ENCODE data around the gene UBE4A. TPM values are rescaled to one million over a fixed set of nuclear protein-coding genes. Genes with fewer than 3 reads are reported as not detected.

Gene UBE4A
- total and polyA plus RNA-seq, 10 of the 15 experiments (the other 5 are each of a cell fraction or from before 2014, with no cell fraction given): 6.2 to 39.6 (median 30.3) TPM

DNA sequence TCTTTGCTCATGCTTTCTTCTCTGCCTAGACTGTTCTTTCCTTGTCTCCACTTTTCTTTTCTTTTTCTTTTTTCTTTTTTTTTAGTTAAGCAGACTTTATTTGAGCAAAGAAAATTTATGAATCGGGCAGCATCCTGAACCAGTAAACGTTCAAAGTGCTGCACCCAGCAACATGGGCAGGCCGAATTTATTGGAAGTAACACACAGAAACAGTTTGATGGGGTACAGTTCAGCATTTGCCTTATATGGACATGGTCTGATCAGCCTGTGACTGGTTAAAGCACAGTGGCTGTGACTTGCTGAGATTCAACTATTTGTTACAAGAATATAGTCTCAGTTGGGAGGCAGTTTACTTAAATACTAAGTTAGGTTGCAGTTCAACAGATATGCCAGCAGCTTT is 38.9 kb upstream of the UBE4A start:
- H3K9me3 ChIP-seq (replicated peaks; ENCODE audit: control insufficient read depth, insufficient read depth, low read length): no peaks in the 10 kb centered on the region
- H3K4me2 ChIP-seq (ENCODE audit: control insufficient read depth, insufficient read depth): no peak overlapping the region
- RAD21 ChIA-PET (ENCODE audit: unreplicated experiment): interaction anchor here (1.2 kb wide), 1 partner anchor 20 kb away, joined by 5 read pairs; no protein-coding TSS in a partner anchor
- POLR2A ChIA-PET: no interaction called here
- no peak for ATAC-seq
- no peak overlapping the region for H3K27ac ChIP-seq (ENCODE audit: control insufficient read depth, insufficient read depth)
- no peak overlapping the region for H3K4me3 ChIP-seq
- no peaks in the 10 kb centered on the region for H3K79me2 ChIP-seq (ENCODE audit: control insufficient read depth, insufficient read depth, low read length)
- H3K4me1 ChIP-seq (ENCODE audit: control insufficient read depth, insufficient read depth, low read length): peaks cover 28% of the 10 kb centered on the region
- no peaks in the 10 kb centered on the region for H3K36me3 ChIP-seq (ENCODE audit: control insufficient read depth in 2 of 2, insufficient read depth in 2 of 2, low read length in 1 of 2)
- TF ChIP-seq SRF (IDR thresholded peaks at IDR 0.05; ENCODE audit: low read depth in 2 of 2, low read length in 2 of 2) (peak; percentile 75 to 89), EED (IDR thresholded peaks at IDR 0.05; ENCODE audit: low read depth) (no peak)
- FAIRE-seq: no peak
- intact Hi-C loops (cut with micrococcal nuclease; ENCODE audit: unreplicated experiment) (no loop called here), in situ Hi-C loops (cut with MboI) (no loop called here)
- no peak overlapping the region for H2AFZ ChIP-seq (ENCODE audit: control insufficient read depth, low read depth, low read length)
- 45% methylated on average over 3 of the region's 3 CpGs for WGBS (ENCODE audit: insufficient coverage, insufficient replicate concordance, low lambda C conversion rate, missing lambda C conversion rate)
- H3K27me3 ChIP-seq (replicated peaks in 1 of 2; ENCODE audit: control insufficient read depth in 2 of 2, insufficient read depth in 2 of 2, low read length in 1 of 2): no peaks in the 10 kb centered on the region
- CTCF ChIA-PET: interaction anchor here (1.1 kb wide), 1 partner anchor 122 kb away, joined by 5 read pairs; no protein-coding TSS in a partner anchor
- no peak for DNase-seq (ENCODE audit: low read depth, low spot score)
- H3K9ac ChIP-seq (ENCODE audit: control insufficient read depth, insufficient read depth, low read length): no peak overlapping the region
- H4K20me1 ChIP-seq (ENCODE audit: control insufficient read depth, insufficient read depth): no peaks in the 10 kb centered on the region
- SMC1A ChIA-PET (ENCODE audit: uncharacterized antibody, unreplicated experiment): no interaction called here
- BruUV-seq (replicated peaks): no TSS peak

GRCh38 chr11:118321386-118322082 is 37.9 kb upstream of the UBE4A start:
- 47% methylated on average over 5 of the region's 5 CpGs for WGBS (ENCODE audit: insufficient coverage, insufficient replicate concordance, low lambda C conversion rate, missing lambda C conversion rate)
- no peak overlapping the region for H3K4me2 ChIP-seq (ENCODE audit: control insufficient read depth, insufficient read depth)

More at GRCh38 chr11:118321386-118322082, 37.9 kb upstream of the UBE4A start:
- in situ Hi-C loops (cut with MboI): no loop called here
- ChIA-PET RAD21 (ENCODE audit: unreplicated experiment) (no interaction called here), POLR2A (no interaction called here), SMC1A (ENCODE audit: uncharacterized antibody, unreplicated experiment) (interaction anchor here (0.5 kb wide), 1 partner anchor 291 kb away, joined by 3 read pairs; no protein-coding TSS in a partner anchor), CTCF (interaction anchor here (1.3 kb wide), 1 partner anchor 26 kb away, joined by 6 read pairs; no protein-coding TSS in a partner anchor)
- no peaks in the 10 kb centered on the region for H3K27me3 ChIP-seq (replicated peaks in 1 of 2; ENCODE audit: control insufficient read depth in 2 of 2, insufficient read depth in 2 of 2, low read length in 1 of 2)
- H3K27ac ChIP-seq (ENCODE audit: control insufficient read depth, insufficient read depth): no peak overlapping the region
- no peak overlapping the region for H3K4me3 ChIP-seq
- H3K4me1 ChIP-seq (ENCODE audit: control insufficient read depth, insufficient read depth, low read length): peaks cover 24% of the 10 kb centered on the region
- TF ChIP-seq PAX8 (IDR thresholded peaks at IDR 0.05) (no peak), SRF (IDR thresholded peaks at IDR 0.05; ENCODE audit: low read depth in 2 of 2, low read length in 2 of 2) (0 out of 4 replicates have a peak, but pooled peaks of 1 of the 2 experiments have one; percentile 42), ETV6 (conservative IDR thresholded peaks at IDR 0.05 in 1 of 2, IDR thresholded peaks at IDR 0.05 in 1 of 2; ENCODE audit: borderline replicate concordance in 1 of 2, low read depth in 1 of 2) (no peak), SPI1 (IDR thresholded peaks at IDR 0.05; ENCODE audit: borderline replicate concordance, insufficient read depth, low read depth, low read length) (peak; percentile 78)
- H3K79me2 ChIP-seq (ENCODE audit: control insufficient read depth, insufficient read depth, low read length): no peaks in the 10 kb centered on the region
- no peaks in the 10 kb centered on the region for H4K20me1 ChIP-seq (ENCODE audit: control insufficient read depth, insufficient read depth)
- H3K9me3 ChIP-seq (replicated peaks; ENCODE audit: control insufficient read depth, insufficient read depth, low read length): no peaks in the 10 kb centered on the region
- ATAC-seq (peak; percentile 57), DNase-seq (ENCODE audit: low read depth, low spot score) (no peak), FAIRE-seq (no peak)
- BruUV-seq (replicated peaks): no TSS peak
- H3K9ac ChIP-seq (ENCODE audit: control insufficient read depth, insufficient read depth, low read length): no peak overlapping the region
- intact Hi-C loops (cut with micrococcal nuclease; ENCODE audit: unreplicated experiment): no loop called here
- peak overlapping the region; percentile 10; the same call in 1 of the 2 replicates for H2AFZ ChIP-seq (ENCODE audit: control insufficient read depth, low read depth, low read length)
- H3K36me3 ChIP-seq (ENCODE audit: control insufficient read depth in 2 of 2, insufficient read depth in 2 of 2, low read length in 1 of 2): no peaks in the 10 kb centered on the region
